ENCODE measurements around the gene SOX18.

Gene SOX18

DNA sequence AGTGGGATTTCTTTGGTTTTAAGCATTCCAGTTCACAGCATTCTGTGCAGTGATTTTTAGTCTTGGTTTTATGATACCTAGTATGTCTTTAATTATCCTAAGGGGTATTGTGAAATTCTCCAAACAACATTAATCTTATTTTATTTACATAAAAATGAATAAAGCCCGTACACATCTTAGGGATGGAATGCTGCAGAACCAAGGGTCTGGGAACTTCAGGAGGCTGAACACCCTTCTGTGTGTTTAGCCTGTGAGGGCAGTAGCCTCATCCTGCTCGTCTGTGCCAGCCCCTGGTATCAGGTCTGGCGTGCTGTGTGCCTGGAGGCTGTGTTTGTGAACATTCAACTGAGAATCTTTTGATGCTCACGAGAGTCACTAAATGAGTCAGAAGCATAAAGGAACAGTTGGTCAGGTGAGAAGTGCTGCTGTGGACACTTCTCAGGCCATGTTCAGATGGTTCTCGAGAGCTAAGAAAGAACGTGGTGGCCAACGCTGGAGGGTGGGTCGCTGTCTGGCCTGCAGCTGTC lies 38.7 kb downstream of the SOX18 start:
- Histone ChIP-seq H3K4me1 (ENCODE audit: control insufficient read depth in 5 of 5, insufficient read depth in 5 of 5, low read length in 5 of 5) (peaks cover 0 to 4% (median 0%) of the 10 kb centered on the region in 5 donors), H3K9ac (ENCODE audit: low read length in 5 of 5) (peak overlapping the region in 1 of 5 donors; percentile 38), H3K4me3 (ENCODE audit: low read depth in 1 of 5, low read length in 5 of 5) (no peak overlapping the region), H3K27ac (ENCODE audit: low read depth, low read length) (no peak overlapping the region), H3K27me3 (ENCODE audit: control insufficient read depth in 5 of 5, insufficient read depth in 4 of 5, low read length in 5 of 5) (no peaks in the 10 kb centered on the region), H3K36me3 (ENCODE audit: control insufficient read depth in 5 of 5, insufficient read depth in 5 of 5, low read length in 5 of 5) (peaks cover 3 to 80% (median 56%) of the 10 kb centered on the region in 5 donors), H3K9me3 (ENCODE audit: control insufficient read depth in 5 of 5, low read length in 5 of 5) (no peaks in the 10 kb centered on the region)

DNA sequence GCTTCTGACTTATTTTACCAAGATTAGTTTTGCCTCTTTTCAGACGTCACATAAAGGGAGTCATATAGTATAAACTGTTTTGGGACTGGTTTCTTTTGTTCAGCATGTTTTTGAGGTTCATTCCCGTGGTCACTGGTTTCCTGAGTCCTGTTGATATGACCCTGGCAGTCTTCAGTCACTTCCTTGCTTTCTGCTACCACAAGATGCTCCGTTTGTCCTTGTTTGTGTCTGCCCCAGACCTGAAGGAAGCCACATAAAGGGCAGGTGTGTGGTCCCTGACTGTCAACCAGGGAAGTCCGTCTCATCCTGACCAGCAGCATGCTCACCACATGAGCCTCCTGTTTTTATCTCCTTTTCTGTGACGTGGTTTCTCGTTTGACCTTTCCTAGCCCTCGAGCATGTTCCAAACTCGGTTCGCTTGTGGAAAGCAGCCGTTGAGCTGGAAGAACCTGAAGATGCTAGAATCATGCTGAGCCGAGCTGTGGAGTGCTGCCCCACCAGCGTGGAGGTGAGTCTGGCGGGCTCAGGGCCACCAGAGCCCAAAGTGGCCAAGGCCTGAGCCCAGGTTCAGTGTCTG lies 39.5 kb downstream of the SOX18 start:
- Histone ChIP-seq H3K4me1 (ENCODE audit: control insufficient read depth in 5 of 5, insufficient read depth in 5 of 5, low read length in 5 of 5) (peaks cover 0 to 4% (median 0%) of the 10 kb centered on the region in 5 donors), H3K9ac (ENCODE audit: low read length in 5 of 5) (no peak overlapping the region), H3K4me3 (ENCODE audit: low read depth in 1 of 5, low read length in 5 of 5) (no peak overlapping the region), H3K9me3 (ENCODE audit: control insufficient read depth in 5 of 5, low read length in 5 of 5) (no peaks in the 10 kb centered on the region), H3K36me3 (ENCODE audit: control insufficient read depth in 5 of 5, insufficient read depth in 5 of 5, low read length in 5 of 5) (peaks cover 3 to 80% (median 58%) of the 10 kb centered on the region in 5 donors), H3K27ac (ENCODE audit: low read depth, low read length) (no peak overlapping the region), H3K27me3 (ENCODE audit: control insufficient read depth in 5 of 5, insufficient read depth in 4 of 5, low read length in 5 of 5) (no peaks in the 10 kb centered on the region)

DNA sequence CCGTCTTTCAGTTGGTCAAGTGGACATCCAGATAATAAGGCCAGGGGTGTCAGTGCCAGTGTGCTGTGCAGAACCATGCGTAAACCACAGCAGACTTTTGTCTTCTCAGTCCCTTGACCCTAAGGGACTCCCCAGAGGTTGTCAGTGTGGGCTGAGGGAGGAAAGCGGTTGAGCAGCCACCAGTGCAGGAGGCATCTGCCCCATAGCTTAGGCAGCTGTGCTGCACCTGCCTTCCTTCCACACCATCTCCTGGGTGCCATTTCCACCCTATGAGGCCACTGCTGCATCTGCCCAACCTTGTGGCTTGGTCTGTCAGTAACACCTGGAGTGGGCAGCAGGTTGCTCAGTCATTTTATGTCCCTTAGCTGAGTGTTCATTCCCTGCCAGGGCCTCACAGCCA lies 42.5 kb downstream of the SOX18 start:
- Histone ChIP-seq H3K9me3 (ENCODE audit: control insufficient read depth in 5 of 5, low read length in 5 of 5) (no peaks in the 10 kb centered on the region), H3K27ac (ENCODE audit: low read depth, low read length) (no peak overlapping the region), H3K27me3 (ENCODE audit: control insufficient read depth in 5 of 5, insufficient read depth in 4 of 5, low read length in 5 of 5) (no peaks in the 10 kb centered on the region), H3K36me3 (ENCODE audit: control insufficient read depth in 5 of 5, insufficient read depth in 5 of 5, low read length in 5 of 5) (peaks cover 3 to 86% (median 64%) of the 10 kb centered on the region in 5 donors), H3K4me1 (ENCODE audit: control insufficient read depth in 5 of 5, insufficient read depth in 5 of 5, low read length in 5 of 5) (peaks cover 0 to 4% (median 0%) of the 10 kb centered on the region in 5 donors), H3K4me3 (ENCODE audit: low read depth in 1 of 5, low read length in 5 of 5) (no peak overlapping the region), H3K9ac (ENCODE audit: low read length in 5 of 5) (no peak overlapping the region)

DNA sequence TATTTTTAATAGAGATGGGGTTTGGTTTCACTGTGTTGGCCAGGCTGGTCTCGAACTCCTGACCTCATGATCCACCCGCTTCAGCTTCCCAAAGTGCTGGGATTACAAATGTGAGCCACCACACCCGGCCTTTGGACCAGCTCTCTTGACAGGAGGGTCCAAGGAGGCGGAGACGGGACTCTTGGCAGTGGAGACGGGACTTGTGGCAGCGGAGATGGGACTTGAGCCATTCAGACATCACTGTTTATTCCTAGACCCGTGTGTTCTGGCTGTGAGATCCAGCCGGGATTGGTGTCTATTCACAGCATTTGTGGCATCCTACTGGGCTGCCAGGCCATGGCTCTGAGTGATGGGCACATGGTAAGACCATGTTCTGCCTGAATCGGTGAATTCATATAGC lies 42.9 kb downstream of the SOX18 start:
- Histone ChIP-seq H3K27ac (ENCODE audit: low read depth, low read length) (no peak overlapping the region), H3K4me1 (ENCODE audit: control insufficient read depth in 5 of 5, insufficient read depth in 5 of 5, low read length in 5 of 5) (peaks cover 0 to 4% (median 0%) of the 10 kb centered on the region in 5 donors), H3K9me3 (ENCODE audit: control insufficient read depth in 5 of 5, low read length in 5 of 5) (no peaks in the 10 kb centered on the region), H3K27me3 (ENCODE audit: control insufficient read depth in 5 of 5, insufficient read depth in 4 of 5, low read length in 5 of 5) (no peaks in the 10 kb centered on the region), H3K4me3 (ENCODE audit: low read depth in 1 of 5, low read length in 5 of 5) (no peak overlapping the region), H3K9ac (ENCODE audit: low read length in 5 of 5) (no peak overlapping the region), H3K36me3 (ENCODE audit: control insufficient read depth in 5 of 5, insufficient read depth in 5 of 5, low read length in 5 of 5) (peaks cover 3 to 87% (median 67%) of the 10 kb centered on the region in 5 donors)

DNA sequence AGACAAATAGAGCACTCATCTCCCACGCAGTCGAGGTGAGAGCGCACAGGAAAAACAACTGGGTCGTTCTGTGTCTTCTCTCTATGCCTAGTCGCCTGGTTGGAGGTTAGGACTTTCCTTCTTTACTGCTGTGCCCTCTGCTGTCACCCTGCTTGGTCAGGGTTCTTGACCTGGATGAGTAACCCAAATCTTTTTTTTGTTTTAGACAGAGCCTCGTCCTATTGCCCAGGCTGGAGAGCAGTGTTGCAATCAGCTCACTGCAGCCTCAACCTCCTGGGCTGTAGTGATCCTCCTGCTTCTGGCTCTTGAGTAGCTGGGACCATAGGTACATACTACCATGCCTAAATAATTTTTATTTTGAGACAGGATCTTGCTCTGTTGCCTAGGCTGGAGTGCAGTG lies 44.0 kb downstream of the SOX18 start:
- no peak overlapping the region for H3K9ac ChIP-seq (ENCODE audit: low read length in 5 of 5)
- no peaks in the 10 kb centered on the region for H3K9me3 ChIP-seq (ENCODE audit: control insufficient read depth in 5 of 5, low read length in 5 of 5)
- H3K27me3 ChIP-seq (ENCODE audit: control insufficient read depth in 5 of 5, insufficient read depth in 4 of 5, low read length in 5 of 5): no peaks in the 10 kb centered on the region
- H3K4me3 ChIP-seq (ENCODE audit: low read depth in 1 of 5, low read length in 5 of 5): no peak overlapping the region
- H3K4me1 ChIP-seq (ENCODE audit: control insufficient read depth in 5 of 5, insufficient read depth in 5 of 5, low read length in 5 of 5): peaks cover 0 to 4% (median 0%) of the 10 kb centered on the region in 5 donors
- H3K27ac ChIP-seq (ENCODE audit: low read depth, low read length): no peak overlapping the region
- H3K36me3 ChIP-seq (ENCODE audit: control insufficient read depth in 5 of 5, insufficient read depth in 5 of 5, low read length in 5 of 5): peaks cover 3 to 87% (median 65%) of the 10 kb centered on the region in 5 donors

DNA sequence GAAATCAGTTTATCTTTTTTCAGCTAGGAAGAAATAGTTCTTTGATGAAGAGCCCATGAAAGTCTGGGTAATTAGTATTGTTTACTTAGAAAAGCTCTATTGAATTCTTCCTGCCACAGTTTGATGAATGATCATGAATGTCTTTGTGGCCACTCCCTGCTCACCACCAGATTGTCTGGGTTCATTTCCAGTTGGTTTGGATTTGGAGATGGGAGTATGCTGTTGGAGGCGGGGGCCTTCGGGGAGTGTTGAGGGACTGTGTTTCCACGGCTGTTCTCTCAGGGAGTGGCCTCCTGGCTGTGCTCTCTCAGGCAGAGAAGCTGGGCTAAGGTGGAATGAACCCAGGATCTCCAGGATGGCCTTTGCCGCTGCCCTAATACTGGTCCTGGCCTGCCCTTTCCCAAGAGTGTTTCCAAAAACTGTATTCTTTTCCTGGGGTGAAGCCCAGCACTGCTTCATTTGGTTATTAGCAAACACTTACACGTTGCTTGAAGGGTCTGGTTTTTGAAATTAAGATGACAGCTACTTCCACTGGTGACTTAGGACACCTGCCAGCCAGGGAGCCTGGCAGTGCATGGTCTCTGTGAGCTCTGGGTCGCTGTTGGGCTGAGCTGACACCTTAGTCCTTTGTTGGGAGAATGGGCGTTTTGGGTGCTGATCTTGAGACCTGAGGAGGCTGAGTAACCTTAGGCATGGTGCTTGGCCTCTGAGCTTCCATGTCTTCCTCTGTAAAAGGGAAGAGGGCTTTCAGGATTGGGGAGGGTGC lies 45.3 kb downstream of the SOX18 start:
- Histone ChIP-seq H3K27ac (ENCODE audit: low read depth, low read length) (no peak overlapping the region), H3K4me3 (ENCODE audit: low read depth in 1 of 5, low read length in 5 of 5) (no peak overlapping the region), H3K4me1 (ENCODE audit: control insufficient read depth in 5 of 5, insufficient read depth in 5 of 5, low read length in 5 of 5) (peaks cover 0 to 4% (median 0%) of the 10 kb centered on the region in 5 donors), H3K27me3 (ENCODE audit: control insufficient read depth in 5 of 5, insufficient read depth in 4 of 5, low read length in 5 of 5) (no peaks in the 10 kb centered on the region), H3K36me3 (ENCODE audit: control insufficient read depth in 5 of 5, insufficient read depth in 5 of 5, low read length in 5 of 5) (peaks cover 3 to 87% (median 70%) of the 10 kb centered on the region in 5 donors), H3K9ac (ENCODE audit: low read length in 5 of 5) (no peak overlapping the region), H3K9me3 (ENCODE audit: control insufficient read depth in 5 of 5, low read length in 5 of 5) (no peaks in the 10 kb centered on the region)

DNA sequence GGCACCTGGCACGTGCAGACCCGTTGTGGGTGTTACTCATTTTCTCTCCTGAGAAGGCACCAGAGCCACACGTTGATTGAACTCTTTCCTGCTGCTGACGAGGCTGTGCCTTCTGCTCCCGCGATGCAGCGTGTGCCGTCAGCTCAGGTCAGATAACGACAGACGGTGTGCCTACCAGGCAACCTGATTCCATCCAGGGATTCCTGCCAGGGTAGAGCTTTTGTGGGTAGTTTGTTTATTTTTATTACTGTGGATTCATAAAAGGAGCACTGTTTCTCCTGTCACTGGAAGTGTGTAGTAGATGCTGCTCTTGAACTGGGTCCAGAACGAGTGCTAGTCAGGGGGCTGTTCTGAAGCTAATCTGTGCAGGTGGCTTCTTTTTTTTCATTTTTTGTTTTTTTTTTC lies 47.8 kb downstream of the SOX18 start:
- peaks cover 0 to 90% (median 74%) of the 10 kb centered on the region in 5 donors for H3K36me3 ChIP-seq (ENCODE audit: control insufficient read depth in 5 of 5, insufficient read depth in 5 of 5, low read length in 5 of 5)
- H3K4me1 ChIP-seq (ENCODE audit: control insufficient read depth in 5 of 5, insufficient read depth in 5 of 5, low read length in 5 of 5): peaks cover 0 to 4% (median 0%) of the 10 kb centered on the region in 5 donors
- H3K27ac ChIP-seq (ENCODE audit: low read depth, low read length): no peak overlapping the region

DNA sequence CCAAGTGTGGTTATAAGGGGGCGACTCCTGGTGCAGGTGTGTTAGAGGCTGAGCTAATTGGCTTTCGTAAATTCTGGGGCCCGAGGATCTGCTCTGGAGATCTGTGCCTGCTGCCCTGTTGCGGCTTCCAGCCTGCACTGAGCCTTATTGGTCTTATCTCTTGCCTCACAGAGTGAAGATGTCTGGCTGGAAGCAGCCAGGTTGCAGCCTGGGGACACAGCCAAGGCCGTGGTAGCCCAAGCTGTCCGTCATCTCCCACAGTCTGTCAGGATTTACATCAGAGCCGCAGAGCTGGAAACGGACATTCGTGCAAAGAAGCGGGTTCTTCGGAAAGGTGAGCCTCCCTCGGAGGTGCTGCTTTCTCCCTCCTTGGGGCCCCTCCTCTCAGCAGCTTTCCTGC lies 48.5 kb downstream of the SOX18 start:
- Histone ChIP-seq H3K27ac (ENCODE audit: low read depth, low read length) (no peak overlapping the region), H3K4me1 (ENCODE audit: control insufficient read depth in 5 of 5, insufficient read depth in 5 of 5, low read length in 5 of 5) (peaks cover 0 to 2% (median 0%) of the 10 kb centered on the region in 5 donors), H3K27me3 (ENCODE audit: control insufficient read depth in 5 of 5, insufficient read depth in 4 of 5, low read length in 5 of 5) (no peaks in the 10 kb centered on the region), H3K4me3 (ENCODE audit: low read depth in 1 of 5, low read length in 5 of 5) (no peak overlapping the region), H3K9ac (ENCODE audit: low read length in 5 of 5) (no peak overlapping the region), H3K36me3 (ENCODE audit: control insufficient read depth in 5 of 5, insufficient read depth in 5 of 5, low read length in 5 of 5) (peaks cover 0 to 92% (median 78%) of the 10 kb centered on the region in 5 donors), H3K9me3 (ENCODE audit: control insufficient read depth in 5 of 5, low read length in 5 of 5) (no peaks in the 10 kb centered on the region)

More for the DNA sequence above, 47.8 kb downstream of the SOX18 start:
- no peaks in the 10 kb centered on the region for H3K27me3 ChIP-seq (ENCODE audit: control insufficient read depth in 5 of 5, insufficient read depth in 4 of 5, low read length in 5 of 5)
- no peaks in the 10 kb centered on the region for H3K9me3 ChIP-seq (ENCODE audit: control insufficient read depth in 5 of 5, low read length in 5 of 5)
- H3K4me3 ChIP-seq (ENCODE audit: low read depth in 1 of 5, low read length in 5 of 5): no peak overlapping the region
- no peak overlapping the region for H3K9ac ChIP-seq (ENCODE audit: low read length in 5 of 5)
